Islet precursor cell (in vitro differentiated cells): Measurements from ENCODE around the gene ARHGEF10L.

ENCODE experiments used
- DNase-seq: peaks from one replicate; pipeline ENCODE4 v3.0.0-alpha.2; 2018

ARHGEF10L gene

DNA sequence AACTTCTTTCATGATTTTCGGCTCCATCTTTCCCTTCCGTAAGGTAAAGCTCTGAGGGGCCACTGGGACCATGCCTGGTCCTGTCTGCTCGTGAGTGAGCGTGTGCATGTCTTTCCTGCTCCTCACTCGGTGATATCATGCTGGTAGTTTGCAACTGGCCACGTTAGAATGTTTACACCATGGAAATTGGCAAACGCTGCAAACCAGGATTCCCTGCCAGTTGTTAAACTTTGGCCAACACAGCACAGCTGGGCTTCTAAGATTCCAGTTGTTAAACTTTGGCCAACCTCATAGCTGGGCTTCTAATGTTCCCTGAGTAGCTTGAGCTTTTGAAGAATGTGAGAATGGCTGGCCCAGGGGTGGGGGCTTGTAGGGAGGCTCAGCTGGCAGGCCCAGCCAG lies 147.6 kb downstream of the ARHGEF10L start:
- DNase-seq = no peak

DNA sequence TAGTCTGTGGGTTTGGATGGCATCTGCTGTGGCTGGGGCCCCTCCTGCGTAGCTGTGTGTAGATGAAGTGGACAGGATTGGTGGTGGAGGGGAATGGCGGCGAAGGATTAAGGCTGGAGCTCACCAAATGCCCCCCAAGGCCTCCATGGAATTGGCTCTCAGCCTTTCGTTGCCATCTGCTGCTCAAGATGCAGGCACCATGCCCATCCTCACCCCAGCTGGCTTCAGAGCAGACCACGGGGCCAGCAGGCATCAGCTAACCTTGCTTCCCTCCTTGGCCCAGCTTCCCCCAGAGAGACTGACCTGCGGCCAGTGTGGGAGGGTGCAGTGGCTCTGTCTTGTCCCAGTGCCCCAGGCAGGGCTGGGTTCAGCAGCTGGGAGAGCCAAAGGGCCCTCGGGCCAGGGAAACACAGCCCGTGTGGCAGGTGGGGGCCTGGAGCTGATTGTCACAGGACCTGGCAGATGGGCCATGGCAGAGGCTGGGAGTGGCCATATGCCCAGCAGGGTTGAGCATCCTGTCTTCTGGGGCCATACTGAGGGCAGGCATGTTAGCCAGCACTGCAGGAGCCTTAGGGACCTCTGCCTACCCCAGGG lies 148.8 kb downstream of the ARHGEF10L start:
- DNase-seq = no peak

DNA sequence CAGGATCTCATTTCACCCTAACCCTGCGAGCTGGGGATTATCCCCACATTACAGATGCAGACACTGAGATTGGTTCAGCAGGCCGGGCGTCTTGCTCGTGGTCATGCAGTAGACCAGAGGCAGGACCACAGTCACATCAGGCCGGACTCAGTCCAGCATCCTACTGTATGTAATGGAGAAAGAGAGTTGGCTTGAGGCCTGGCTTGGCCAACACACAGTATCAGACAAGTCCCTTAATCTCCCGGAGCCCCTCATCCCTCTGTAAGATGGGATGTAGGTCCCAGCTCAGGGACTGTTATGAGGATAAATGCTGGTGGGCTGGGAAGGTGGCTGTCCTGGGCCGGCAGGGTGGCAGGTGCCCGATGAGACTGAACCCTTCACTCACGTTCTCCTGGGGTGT lies 149.5 kb downstream of the ARHGEF10L start:
- no peak for DNase-seq

DNA sequence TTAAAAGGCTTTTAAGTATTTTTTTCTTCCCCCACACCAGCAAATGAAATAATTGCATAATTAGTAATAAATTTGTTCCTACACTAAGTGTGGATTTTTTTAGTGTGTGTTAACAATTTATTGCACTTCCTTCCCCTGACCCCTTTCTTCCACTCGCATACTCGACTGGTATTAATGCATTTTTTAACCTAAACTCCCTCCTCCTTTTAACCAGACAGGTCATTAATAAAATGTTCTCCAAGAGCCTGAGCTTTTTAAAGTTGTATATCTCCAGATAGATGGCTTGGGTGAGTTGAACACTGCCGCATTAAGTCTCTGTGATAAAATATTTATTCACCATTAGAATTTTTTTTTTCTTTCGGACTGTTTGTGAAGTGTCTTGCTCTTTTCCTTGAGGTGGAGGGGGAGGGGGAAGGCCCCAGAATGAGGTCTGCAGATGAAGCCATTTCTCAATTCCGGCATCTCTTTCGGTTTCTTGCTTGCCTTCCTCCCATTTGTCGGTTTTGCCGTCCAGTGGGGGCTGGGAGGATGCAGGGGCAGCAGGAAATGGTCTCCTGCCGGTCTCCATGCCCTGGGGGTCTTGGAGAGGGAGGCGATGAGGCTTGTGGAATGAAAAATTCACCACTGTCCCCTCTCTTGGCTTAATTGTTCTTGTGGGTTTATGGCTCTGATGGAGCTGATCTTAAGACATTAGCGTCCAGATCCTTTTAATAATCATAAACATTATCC lies 151.6 kb downstream of the ARHGEF10L start:
- no peak for DNase-seq

DNA sequence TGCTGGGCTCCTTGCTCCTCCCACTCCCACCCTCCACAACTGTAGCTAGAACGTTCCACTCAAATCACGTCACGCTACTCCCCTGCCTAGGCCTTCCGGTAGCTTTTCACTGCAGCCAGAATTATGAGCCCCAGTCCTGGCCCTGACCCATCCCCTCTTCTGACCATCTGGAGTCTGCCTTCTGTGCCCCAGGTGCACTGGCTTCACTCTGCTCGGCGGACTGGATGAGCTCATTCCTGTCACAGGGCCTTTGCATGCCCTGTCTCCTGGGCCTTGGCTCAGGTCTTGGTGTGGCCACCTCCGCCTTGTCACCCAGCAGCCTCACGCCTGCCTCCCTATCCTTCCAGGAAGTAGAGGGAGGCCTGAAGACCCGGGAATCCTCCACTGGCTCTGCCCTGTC lies 153.1 kb downstream of the ARHGEF10L start:
- DNase-seq = no peak

DNA sequence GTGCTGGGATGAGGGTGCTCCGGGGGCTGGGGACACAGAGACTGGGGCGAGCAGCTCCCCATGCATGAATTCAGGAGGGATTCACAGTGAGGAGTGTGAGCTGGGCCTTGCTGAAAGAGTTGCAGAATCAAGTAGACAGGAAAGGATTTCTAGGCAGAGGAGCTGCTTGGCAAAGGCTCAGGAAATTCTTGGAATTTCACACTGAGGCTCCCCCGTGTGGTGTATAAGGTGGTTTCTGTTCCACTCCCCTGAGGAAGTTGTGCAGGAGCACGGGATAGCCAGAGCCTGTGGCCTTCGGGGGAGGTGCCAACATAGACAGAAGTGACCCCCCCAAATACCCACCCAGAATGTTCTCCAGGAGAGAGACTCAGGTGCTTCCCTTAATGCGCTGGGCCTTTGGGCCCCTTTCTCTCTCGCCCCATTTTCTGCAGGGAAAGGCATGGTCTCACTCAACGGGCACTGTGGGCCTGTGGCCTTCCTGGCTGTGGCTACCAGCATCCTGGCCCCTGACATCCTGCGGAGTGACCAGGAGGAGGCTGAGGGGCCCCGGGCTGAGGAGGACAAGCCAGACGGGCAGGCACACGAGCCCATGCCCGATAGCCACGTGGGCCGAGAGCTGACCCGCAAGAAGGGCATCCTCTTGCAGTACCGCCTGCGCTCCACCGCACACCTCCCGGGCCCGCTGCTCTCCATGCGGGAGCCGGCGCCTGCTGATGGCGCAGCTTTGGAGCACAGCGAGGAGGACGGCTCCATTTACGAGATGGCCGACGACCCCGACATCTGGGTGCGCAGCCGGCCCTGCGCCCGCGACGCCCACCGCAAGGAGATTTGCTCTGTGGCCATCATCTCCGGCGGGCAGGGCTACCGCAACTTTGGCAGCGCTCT lies 157.2 kb downstream of the ARHGEF10L start:
- peak; percentile 75 for DNase-seq

DNA sequence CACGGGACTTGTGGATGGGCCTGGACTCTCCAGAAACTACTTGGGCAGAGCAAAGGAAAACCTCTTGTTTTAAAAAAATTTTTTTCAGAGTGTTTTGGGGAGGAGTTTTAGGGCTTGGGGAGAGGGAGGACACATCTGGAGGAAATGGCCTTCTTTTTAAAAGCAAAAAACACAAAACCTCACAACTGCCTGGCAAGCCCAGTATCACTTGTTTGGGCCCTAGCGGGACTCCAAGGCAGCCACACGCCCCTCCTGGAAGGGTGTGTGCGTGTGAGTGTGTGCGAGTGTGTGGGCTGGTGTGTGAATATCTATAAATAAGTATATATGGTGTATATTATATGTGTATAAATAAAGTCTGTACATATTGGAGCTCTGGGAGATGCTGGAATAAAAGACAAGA lies 158.0 kb downstream of the ARHGEF10L start:
- no peak for DNase-seq

DNA sequence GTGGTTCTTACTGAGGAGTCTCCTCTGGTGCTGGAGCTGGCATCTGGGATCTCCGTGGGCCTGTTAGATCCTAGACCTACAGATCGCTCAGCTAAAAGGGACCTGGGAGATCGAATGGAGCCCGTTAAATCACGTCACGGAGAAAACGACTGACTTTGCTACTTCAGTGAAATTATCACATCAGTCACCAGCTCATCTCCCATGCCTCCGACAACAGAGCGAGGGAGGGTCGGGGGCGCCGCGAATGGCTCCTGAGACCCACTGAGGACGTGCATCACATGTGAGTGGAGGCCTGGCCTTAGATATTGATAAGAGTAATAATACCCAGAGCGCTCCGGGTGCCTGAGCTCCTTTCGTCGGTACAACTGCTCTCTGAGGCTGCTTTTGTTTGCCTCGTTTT lies 160.1 kb downstream of the ARHGEF10L start:
- DNase-seq = no peak

DNA sequence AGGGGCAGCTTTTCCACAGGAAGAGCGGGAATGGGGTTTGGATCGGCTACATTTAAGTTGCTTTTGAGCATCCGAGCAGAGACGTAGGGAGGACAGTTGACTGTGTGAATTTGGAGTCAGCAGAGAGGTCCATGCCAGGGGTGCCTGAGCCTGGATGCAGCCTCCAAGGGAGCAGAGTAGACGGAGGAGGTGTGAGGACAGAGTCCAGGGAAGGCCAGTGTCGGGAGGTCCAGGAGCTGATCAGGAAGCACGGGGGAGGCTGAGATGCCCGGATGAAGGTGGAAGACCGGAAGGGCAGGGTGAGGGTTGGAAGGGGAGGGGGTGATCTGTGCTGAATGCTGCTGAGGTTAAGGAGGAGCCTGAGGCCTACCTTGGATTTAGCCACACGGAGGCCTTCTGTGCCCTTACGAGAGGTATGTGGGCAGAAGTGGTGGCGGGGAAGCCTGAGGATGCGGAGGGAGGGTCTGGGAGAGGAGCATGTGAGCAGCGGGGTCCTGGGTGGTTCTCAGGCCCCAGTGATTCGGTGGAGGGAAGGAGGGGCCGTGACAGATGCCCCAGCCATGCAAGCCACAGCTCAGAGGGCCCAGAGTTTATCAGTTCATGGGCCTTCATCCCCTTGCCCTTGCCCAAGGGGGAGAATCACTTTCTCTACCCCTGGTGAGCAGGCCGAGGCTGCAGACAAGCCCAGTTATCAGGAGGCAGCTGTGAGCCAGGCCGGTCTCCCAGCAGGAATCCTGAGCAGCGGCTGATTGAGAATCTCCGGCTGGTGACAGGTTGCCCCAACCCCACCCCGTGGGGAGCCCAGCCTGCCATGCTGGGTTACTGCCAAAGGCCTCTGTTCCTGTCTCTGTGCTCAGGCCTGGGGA lies 161.7 kb downstream of the ARHGEF10L start:
- no peak for DNase-seq

DNA sequence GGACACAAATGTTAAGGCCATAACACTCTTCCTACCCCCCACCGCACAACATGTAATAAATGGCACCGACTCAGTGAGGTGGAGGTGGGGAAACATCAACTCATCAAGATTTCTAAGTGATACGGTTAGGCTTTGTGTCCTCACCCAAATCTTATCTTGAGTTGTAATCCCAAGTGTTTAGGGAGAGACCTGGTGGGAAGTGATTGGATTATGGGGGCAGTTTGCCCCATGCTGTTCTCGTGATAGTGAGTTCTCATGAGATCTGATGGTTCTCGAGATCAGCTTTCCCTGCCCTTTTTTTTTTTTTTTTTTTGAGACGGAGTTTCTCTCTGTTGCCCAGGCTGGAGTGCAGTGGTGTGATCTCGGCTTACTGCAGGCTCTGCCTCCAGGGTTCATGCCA lies 164.7 kb downstream of the ARHGEF10L start:
- no peak for DNase-seq

DNA sequence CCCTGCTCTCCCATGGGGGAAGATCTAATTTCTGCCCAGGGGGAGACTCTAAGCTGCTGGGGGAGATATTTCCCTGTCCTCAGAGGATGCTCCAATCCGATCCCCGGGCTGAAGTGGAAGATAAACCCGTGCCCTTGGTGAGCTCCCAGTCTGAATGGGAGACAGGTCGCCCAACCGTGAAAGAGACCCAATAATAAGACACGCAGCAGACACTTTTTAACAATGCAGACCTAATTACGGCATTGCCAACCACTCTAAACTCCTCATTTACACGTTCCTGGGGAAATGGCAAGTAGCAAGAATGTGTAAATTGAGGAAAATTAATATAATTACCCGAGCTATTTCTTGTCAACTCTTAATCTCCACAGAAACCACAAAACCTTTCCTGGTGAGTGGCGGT lies 166.9 kb downstream of the ARHGEF10L start:
- no peak for DNase-seq

DNA sequence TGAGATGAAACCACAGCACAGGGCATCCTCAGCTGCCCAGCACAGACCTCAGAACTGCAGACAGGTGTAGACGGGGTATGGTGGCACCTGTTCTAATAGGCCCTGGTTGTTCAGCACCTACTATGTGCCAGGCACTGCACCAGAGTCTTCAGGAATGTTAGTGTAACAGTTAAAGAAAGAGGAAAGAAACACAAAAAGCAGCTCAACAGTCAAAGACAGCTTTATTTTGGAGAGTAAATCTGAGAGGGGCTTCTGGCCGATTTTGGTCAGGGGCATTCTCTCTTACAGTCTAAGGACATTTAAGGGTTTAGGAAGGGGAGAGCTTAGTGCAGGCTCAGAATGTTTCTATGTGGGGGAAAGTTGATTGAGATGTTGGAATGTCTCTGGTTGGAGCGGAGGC lies 170.5 kb downstream of the ARHGEF10L start:
- DNase-seq = no peak

DNA sequence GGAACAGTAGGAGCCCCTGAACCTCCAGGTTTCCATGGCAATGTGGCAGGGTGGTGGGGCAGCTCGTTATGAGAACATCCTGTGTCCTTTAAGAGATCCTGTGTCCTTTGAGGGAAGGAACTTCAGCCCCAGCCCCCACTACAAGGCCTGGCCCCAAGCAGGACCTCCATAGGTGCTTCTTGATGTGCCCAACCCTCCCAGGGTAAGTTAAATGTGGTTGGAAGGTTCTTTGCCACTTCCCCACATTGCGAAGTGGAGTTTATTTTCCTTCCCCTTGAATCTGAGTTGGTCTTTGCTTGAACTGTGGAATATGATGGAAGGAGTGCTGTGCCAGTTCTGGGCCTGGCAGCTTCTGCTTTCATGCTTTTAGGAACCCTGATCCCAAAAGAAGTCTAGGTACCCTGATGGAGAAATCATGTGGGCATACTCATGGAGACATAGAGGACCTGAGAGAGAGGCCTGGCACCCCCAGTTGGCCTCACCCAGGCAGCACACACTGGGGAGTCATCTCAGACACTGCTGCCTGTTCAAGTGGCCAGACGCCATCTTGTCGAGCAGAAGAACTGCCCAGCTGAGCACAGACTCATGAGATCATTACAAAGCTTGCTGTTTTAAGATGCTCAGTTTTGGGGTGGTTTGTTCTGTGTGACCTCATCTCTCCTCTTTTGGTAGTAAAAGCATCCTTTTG lies 171.5 kb downstream of the ARHGEF10L start:
- no peak for DNase-seq

DNA sequence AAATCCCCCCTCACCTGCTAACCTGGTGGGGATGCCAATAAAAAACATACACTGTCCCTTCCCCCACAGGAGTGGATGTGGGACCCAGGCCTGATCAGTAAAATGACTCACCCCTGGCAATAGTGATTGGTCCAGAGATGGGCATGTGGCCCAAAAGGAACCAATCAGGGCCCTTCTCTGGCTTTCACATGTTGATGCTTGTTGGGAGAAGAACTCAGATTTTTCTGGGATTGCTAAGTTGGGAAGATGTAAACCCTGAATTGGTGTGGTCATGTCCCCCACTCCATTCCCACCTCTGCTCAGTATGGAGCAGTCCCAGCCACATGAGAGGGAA lies 172.0 kb downstream of the ARHGEF10L start:
- no peak for DNase-seq

DNA sequence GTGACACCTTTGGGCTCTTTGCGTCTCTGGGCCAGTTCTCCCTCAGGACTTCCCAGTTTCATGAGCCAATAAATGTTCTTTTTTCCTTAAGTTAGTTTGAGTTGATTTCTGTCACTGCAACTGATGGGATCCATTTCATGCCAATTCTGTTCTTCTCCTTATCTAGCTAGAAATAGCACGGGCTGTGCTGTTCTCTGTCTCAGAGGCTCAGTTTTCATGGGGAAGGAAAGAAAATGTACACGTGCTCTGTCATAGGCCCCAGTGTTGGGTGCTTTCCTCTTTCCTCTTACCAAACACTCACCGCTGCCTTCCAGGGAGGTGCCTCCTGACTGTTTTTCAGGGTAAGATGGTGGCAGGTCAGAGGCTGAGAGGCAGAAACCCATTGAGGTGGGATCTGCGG lies 172.4 kb downstream of the ARHGEF10L start:
- no peak for DNase-seq

DNA sequence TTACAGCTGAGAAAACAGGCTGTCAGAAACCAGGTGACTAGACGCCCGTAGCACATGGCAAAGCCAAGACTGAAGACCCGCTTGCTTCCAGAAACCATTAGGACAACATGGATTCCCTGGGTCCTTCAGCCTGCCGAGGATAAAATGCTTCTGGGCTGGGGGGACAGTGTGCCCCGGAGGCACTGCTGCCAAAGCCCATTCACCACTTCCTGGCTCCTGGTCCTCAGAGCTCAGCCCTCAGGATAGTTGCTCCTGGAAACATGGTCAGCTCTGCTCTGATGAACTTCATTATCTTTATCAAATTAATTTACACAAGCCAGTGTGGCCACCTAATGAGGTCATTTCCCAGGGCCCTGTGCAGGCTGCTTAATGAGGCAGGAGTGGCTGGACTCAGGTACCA lies 174.5 kb downstream of the ARHGEF10L start:
- DNase-seq = no peak

DNA sequence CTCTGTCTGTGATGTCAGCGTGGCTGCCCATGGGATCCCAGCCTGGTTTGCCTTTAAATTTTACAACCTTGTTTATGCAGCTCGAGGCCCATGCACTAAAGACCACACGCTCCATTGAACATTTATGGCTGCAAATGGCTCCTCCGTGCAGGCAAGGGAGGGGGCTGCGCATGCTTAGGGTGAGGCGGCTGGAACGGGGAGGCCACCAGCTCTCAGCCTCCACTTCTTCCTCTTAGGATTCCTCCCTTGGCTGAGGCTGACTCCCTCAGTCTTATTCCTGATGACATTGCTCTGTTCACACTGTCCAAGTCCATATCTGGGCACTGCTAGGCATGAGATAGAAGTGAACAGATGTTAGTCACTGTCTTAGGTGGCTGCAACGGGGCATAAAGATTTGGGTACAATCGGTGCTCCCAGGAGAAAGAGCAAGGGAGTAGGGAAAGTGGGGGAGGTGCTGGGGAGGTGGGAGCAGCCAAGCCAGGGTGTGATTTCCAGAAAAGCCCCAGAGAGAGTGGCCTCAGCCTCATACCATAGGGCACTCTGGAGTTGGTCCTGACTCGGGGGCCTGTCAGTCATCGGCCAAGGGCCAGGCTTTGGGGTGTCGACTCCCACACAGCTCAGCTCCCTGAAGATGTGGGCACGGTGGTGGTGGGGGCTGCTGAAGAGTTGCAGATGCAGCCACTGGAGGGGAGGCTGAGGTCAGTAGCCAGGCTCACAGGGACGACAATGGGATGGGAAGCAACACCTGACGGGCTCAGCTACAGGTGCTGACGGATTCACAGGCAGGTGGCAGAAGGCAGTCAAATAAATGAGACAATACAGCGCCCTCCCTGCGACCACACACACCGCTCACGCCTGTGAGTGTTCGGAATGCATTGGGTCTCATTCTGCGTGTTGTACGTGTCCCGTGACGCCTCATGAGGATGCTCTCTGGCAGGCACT lies 178.4 kb downstream of the ARHGEF10L start:
- no peak for DNase-seq

DNA sequence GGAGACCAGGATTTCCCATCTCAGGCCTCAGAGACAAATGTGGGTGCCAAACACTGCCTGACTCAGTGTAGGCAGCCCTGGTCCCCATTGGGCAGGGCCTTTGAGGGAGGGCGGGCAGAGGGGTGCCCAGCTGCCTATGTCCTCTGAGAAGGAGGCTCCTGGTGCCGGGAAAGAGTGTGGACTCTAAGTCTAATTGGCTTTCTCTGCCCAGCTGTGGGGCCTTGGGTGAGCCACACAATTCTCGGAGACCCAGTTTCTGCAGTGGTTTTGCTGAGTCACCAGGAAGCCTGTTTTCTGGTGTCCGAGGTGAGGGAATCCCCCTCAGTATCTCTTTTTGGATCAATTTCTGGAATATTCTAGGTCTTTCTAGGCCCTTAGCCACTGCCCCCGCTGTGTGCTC lies 180.4 kb downstream of the ARHGEF10L start:
- no peak for DNase-seq

DNA sequence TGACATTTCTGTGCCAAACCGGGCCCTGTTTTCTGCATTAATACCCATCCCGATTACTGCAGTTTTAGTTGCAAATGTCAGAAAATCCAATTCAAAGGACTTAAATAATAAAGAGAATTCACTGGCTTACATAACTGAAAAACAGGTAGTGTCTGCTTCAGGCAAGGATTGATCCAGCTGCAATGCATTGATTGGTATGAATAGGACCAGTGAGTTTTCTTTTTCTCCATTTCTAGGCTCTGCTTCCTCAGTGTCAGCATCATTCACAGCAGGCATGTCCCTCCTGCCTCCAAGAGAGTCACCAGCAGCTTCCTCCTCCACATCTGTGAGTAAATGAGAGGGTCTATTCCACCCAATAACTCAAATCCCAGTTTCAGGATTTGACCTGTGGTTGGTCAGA lies 181.9 kb downstream of the ARHGEF10L start:
- no peak for DNase-seq

DNA sequence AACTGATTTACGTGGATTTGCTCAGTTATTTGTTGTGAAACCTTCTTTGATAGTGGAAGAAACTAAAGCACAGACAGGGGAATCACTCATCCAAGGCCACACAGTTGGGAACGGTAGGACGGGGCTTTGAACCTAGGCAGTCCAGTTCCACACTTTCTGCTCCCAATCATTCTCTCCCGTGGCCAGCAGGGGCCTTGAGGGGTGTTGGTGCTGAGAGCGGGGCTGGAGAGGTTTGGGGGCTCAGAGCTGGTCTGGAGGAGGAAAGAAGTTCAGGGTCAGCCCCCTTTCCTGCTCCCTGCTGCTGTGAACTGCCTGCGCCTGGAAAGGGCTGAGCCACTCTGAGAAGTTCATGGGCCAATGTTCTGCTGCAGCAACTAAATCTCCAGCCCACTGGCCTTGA lies 184.2 kb downstream of the ARHGEF10L start:
- DNase-seq = no peak

DNA sequence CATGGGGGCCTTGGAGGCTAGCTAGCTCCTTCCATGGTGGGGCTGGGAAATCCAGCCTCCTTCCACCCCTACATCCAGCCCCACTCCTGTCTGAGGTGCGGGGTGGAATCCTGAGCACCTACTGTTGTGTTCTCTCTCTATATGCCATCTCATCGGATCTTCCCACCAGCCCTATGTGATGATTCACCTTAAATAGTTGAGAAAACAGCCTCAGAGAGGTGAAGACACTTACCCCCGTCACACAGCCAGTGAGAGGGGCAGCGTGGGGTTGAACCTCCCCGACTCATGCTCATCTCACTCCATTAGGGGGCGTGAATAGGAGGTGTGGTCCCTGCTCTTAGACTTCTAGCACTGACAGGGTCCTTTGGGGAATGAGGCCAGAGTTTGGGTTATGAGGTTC lies 184.7 kb downstream of the ARHGEF10L start:
- no peak for DNase-seq
